CD4-positive, alpha-beta memory T cell (primary cell): ENCODE results near the gene FLYWCH1. TPM values are rescaled to one million over a fixed set of nuclear protein-coding genes. Genes with fewer than 3 reads are reported as not detected.

ENCODE experiments used
- CTCF ChIA-PET: fragments of 350-600 bp; sonication (Branson Sonifier 250); formaldehyde crosslinking; loops from one replicate; lab custom pipeline; 2021; ENCODE audit warnings: inconsistent platforms; ENCODE audit not compliant: partially characterized antibody; lab: Charles Lee
- POLR2A ChIA-PET: fragments of 350-600 bp; sonication (Branson Sonifier 250); formaldehyde crosslinking; loops from one replicate; lab custom pipeline; 2021; ENCODE audit not compliant: partially characterized antibody; lab: Charles Lee
- DNase-seq, 5 donors: peaks; one replicate each; pipeline versions ENCODE4 v3.0.0 to v3.0.0-alpha.2; 2020 to 2022; ENCODE audit warnings: mixed read lengths in 1 of 5
- H3K27ac ChIP-seq: one replicate; pipeline ENCODE4 v1.7.0; 2013; ENCODE audit warnings: low read depth, low read length
- H3K27me3 ChIP-seq: 2 replicates; pipeline ENCODE4 v1.7.0; 2013; ENCODE audit warnings: mild to moderate bottlenecking, low read length, moderate library complexity; ENCODE audit not compliant: insufficient read depth
- H3K36me3 ChIP-seq: 2 replicates; pipeline ENCODE4 v1.7.0; 2013; ENCODE audit warnings: mild to moderate bottlenecking, low read length, moderate library complexity; ENCODE audit not compliant: insufficient read depth
- H3K4me1 ChIP-seq: 2 replicates; pipeline ENCODE4 v1.7.0; 2013; ENCODE audit warnings: mild to moderate bottlenecking, low read length, moderate library complexity; ENCODE audit not compliant: insufficient read depth
- H3K4me3 ChIP-seq, 2 donors: one replicate each; pipeline ENCODE4 v1.7.0; 2013; ENCODE audit warnings: low read length in 2 of 2, mild to moderate bottlenecking in 1 of 2
- H3K9me3 ChIP-seq, 2 donors: one replicate each; pipeline ENCODE4 v1.7.0; 2013; ENCODE audit warnings: low read length in 2 of 2, control low read depth in 1 of 2; ENCODE audit not compliant: control insufficient read depth in 1 of 2
- H3K27ac Mint-ChIP-seq, 7 donors: one replicate each; pipeline ENCODE4 v1.8.0; 2020 to 2021; ENCODE audit warnings: mixed read lengths in 7 of 7, mild to moderate bottlenecking in 6 of 7, inconsistent platforms in 3 of 7, moderate library complexity in 3 of 7
- H3K27me3 Mint-ChIP-seq, 2 donors: one replicate each; pipeline ENCODE4 v1.8.0; 2020 to 2021; ENCODE audit warnings: mixed read lengths in 2 of 2
- H3K36me3 Mint-ChIP-seq, 2 donors: one replicate each; pipeline ENCODE4 v1.8.0; 2020 to 2021; ENCODE audit warnings: mixed read lengths in 2 of 2, inconsistent platforms in 1 of 2, mild to moderate bottlenecking in 1 of 2
- H3K4me1 Mint-ChIP-seq, 4 donors: one replicate each; pipeline ENCODE4 v1.8.0; 2020 to 2021; ENCODE audit warnings: mixed read lengths in 4 of 4, mild to moderate bottlenecking in 1 of 4
- H3K4me3 Mint-ChIP-seq, 8 donors: one replicate each; pipeline ENCODE4 v1.8.0; 2020 to 2021; ENCODE audit warnings: mixed read lengths in 8 of 8, mild to moderate bottlenecking in 7 of 8, moderate library complexity in 6 of 8, inconsistent platforms in 3 of 8
- H3K9me3 Mint-ChIP-seq, 8 donors: one replicate each; pipeline ENCODE4 v1.8.0; 2020 to 2021; ENCODE audit warnings: mixed read lengths in 8 of 8, mild to moderate bottlenecking in 5 of 8, inconsistent platforms in 3 of 8, moderate library complexity in 1 of 8
- intact Hi-C: fragments of 100-400 bp; cut with micrococcal nuclease; formaldehyde crosslinking; loops from one replicate; pipeline ENCODE4 v1.15.1; 2023
- polyA plus RNA-seq, 2 donors: library from polyadenylated mRNA; unstranded; fragments of 300-500 nt; fragmentation: Illumina TruSeq; gene quantifications; one replicate each; pipeline ENCODE4 v1.2.3, GENCODE V29; 2021
- total RNA-seq, 2 experiments: library from RNA; stranded (reverse); gene quantifications; one replicate each; pipeline ENCODE4 v1.2.3, GENCODE V29; 2021

FLYWCH1 gene
- total and polyA plus RNA-seq, 4 experiments from 2014 or later, result 7.1 to 123 (median 71.3) TPM

DNA sequence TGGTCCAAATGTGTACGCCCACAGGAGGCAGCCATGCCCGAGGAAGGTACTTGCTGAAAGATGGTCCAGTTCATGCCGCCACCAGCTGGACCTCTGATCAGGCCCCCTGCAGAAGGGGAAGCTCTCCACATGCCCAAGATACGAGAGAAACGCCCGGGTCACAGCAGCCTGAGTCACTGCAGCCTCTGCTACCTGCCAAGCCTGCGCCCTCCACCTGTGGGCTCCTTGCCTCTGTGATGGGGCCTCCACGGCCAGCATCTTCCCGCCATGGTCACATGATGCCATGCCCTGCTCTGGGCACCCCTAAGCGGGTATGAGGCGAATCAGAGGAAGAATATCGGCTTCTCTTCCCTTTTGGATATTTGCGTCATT lies 38.6 kb downstream of the FLYWCH1 start:
- Mint-ChIP-seq H3K36me3 (peaks cover 8 to 11% of the 10 kb centered on the region in 2 donors), H3K4me3 (no peak overlapping the region), H3K9me3 (peaks cover 0 to 2% (median 0%) of the 10 kb centered on the region in 8 donors), H3K27me3 (peaks cover 0 to 2% of the 10 kb centered on the region in 2 donors), H3K27ac (no peak overlapping the region), H3K4me1 (peaks cover 0 to 3% (median 0%) of the 10 kb centered on the region in 4 donors)
- Histone ChIP-seq H3K36me3 (no peaks in the 10 kb centered on the region), H3K4me1 (no peaks in the 10 kb centered on the region), H3K27ac (no peak overlapping the region), H3K9me3 (no peaks in the 10 kb centered on the region), H3K4me3 (no peak overlapping the region), H3K27me3 (no peaks in the 10 kb centered on the region)
- peak in 1 of 5 donors; percentile 3 for DNase-seq
- CTCF ChIA-PET, result interaction anchor here (0.8 kb wide), 1 partner anchor 32 kb away, joined by 3 read pairs; no protein-coding TSS in a partner anchor
- POLR2A ChIA-PET, result no interaction called here
- intact Hi-C loops, result no loop called here

DNA sequence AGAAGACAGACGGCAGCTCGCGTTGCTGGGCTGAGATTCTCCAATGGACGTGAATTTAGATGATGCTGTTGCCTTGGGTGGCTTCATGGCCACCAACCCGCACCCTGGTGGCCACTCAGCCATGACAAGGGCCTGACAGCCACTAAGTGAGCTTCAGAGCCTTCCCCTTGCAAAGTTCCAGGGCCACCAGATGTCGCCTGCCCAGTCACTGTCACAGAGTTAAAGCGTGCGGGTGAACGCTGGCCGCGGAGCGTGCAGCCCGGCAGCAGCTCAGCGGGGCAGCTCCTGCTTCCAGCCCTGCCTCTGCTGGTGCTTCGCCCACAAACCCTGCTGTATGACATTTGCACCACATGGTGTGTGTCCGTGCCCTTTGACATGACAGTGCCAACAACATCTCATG lies 39.0 kb downstream of the FLYWCH1 start:
- H3K27ac Mint-ChIP-seq, result no peak overlapping the region
- H3K27me3 Mint-ChIP-seq, result peaks cover 0 to 2% of the 10 kb centered on the region in 2 donors
- H3K4me1 Mint-ChIP-seq, result peaks cover 0 to 3% (median 0%) of the 10 kb centered on the region in 4 donors
- H3K27ac ChIP-seq, result no peak overlapping the region
- peaks cover 8 to 11% of the 10 kb centered on the region in 2 donors for H3K36me3 Mint-ChIP-seq
- peaks cover 0 to 2% (median 0%) of the 10 kb centered on the region in 8 donors for H3K9me3 Mint-ChIP-seq
- H3K4me1 ChIP-seq, result no peaks in the 10 kb centered on the region
- no peaks in the 10 kb centered on the region for H3K9me3 ChIP-seq
- no peaks in the 10 kb centered on the region for H3K27me3 ChIP-seq
- peak in 1 of 5 donors; percentile 7 for DNase-seq
- CTCF ChIA-PET, result interaction anchor here (0.8 kb wide), 1 partner anchor 32 kb away, joined by 3 read pairs; no protein-coding TSS in a partner anchor
- no peak overlapping the region for H3K4me3 Mint-ChIP-seq
- H3K36me3 ChIP-seq, result no peaks in the 10 kb centered on the region
- POLR2A ChIA-PET, result no interaction called here
- intact Hi-C loops, result no loop called here
- H3K4me3 ChIP-seq, result no peak overlapping the region

DNA sequence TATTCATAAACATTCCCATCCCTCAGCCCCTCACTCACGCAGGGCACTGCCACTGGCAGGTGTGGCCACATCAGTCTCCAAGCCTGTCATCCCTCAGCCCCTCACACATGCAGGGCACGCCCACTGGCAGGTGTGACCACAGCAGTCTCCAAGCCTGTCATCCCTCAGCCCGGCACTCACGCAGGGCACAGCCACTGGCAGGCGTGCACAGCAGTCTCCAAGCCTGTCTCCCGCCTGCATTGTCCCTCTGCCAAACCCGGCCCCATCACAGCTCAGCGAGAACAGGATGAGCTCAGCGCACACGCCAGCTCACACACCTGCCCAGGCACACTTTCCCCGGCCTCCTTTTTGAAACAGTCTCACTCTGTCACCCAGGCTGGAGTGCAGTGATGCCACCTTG lies 40.9 kb downstream of the FLYWCH1 start:
- H3K9me3 Mint-ChIP-seq, result peaks cover 0 to 2% (median 0%) of the 10 kb centered on the region in 8 donors
- Histone ChIP-seq H3K4me3 (no peak overlapping the region), H3K27me3 (no peaks in the 10 kb centered on the region), H3K9me3 (no peaks in the 10 kb centered on the region), H3K27ac (no peak overlapping the region), H3K36me3 (no peaks in the 10 kb centered on the region), H3K4me1 (no peaks in the 10 kb centered on the region)
- CTCF ChIA-PET, result interaction anchor here (1.6 kb wide), 1 partner anchor 10 kb away, joined by 6 read pairs; no protein-coding TSS in a partner anchor
- H3K4me1 Mint-ChIP-seq, result peaks cover 0 to 3% (median 0%) of the 10 kb centered on the region in 4 donors
- POLR2A ChIA-PET, result no interaction called here
- DNase-seq, result peak in 1 of 5 donors; percentile 27
- H3K36me3 Mint-ChIP-seq, result peaks cover 2 to 3% of the 10 kb centered on the region in 2 donors
- H3K4me3 Mint-ChIP-seq, result peak overlapping the region in 1 of 8 donors; percentile 8
- intact Hi-C loops, result no loop called here
- H3K27ac Mint-ChIP-seq, result no peak overlapping the region
- H3K27me3 Mint-ChIP-seq, result peaks cover 4 to 9% of the 10 kb centered on the region in 2 donors

DNA sequence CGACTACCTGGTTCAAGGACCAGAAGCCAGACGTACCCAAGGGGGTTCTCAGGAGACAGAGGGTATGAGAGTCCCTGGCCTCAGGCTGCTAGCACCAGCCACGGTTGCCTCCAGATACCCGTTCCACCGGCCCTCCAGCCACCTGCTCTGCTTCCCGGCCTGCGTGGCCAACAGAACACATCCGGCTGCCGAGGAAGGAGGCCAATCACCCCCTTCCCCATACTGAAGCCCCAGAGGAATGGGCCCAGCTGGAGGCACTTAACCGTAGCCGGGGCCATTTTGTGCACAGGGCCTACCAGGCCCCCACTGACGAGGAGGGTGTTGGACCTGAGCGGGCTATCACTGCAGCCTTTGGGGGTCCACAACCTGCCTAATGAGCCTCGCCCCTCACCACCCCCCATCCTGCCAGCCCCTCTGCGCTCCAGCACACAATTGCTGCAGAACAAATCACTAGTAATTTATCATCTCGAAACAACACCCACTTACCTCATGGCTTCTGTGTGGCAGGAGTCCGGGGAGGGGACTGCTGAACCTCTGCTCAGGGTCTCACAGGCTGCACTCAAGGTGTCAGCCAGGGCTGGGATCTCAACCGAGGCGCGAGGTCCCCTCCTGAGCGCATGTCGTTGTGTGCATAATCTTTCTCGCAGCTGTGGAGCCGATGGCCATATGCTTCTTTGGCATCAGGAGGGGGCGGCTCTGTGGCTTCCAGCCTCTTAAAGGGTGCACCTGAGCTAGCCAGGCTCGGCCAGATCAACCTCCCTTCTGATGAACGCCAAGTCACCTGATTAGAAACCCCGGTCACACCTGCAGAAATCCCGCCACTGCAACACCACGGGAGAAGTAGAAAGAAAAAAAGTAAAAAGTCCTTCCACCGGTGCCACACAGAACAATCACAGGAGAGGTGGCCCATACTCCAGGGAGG lies 42.2 kb downstream of the FLYWCH1 start:
- Histone ChIP-seq H3K27ac (no peak overlapping the region), H3K4me1 (no peaks in the 10 kb centered on the region), H3K36me3 (no peaks in the 10 kb centered on the region), H3K9me3 (no peaks in the 10 kb centered on the region), H3K4me3 (no peak overlapping the region), H3K27me3 (no peaks in the 10 kb centered on the region)
- Mint-ChIP-seq H3K27me3 (peaks cover 4 to 9% of the 10 kb centered on the region in 2 donors), H3K9me3 (peaks cover 0 to 2% (median 0%) of the 10 kb centered on the region in 8 donors), H3K4me1 (peaks cover 0 to 3% (median 0%) of the 10 kb centered on the region in 4 donors), H3K27ac (no peak overlapping the region), H3K36me3 (no peaks in the 10 kb centered on the region), H3K4me3 (no peak overlapping the region)
- ChIA-PET CTCF (interaction anchor here (1.6 kb wide), 1 partner anchor 9 kb away, joined by 6 read pairs; no protein-coding TSS in a partner anchor), POLR2A (no interaction called here)
- intact Hi-C loops, result no loop called here
- DNase-seq, result peak in 1 of 5 donors; percentile 29

DNA sequence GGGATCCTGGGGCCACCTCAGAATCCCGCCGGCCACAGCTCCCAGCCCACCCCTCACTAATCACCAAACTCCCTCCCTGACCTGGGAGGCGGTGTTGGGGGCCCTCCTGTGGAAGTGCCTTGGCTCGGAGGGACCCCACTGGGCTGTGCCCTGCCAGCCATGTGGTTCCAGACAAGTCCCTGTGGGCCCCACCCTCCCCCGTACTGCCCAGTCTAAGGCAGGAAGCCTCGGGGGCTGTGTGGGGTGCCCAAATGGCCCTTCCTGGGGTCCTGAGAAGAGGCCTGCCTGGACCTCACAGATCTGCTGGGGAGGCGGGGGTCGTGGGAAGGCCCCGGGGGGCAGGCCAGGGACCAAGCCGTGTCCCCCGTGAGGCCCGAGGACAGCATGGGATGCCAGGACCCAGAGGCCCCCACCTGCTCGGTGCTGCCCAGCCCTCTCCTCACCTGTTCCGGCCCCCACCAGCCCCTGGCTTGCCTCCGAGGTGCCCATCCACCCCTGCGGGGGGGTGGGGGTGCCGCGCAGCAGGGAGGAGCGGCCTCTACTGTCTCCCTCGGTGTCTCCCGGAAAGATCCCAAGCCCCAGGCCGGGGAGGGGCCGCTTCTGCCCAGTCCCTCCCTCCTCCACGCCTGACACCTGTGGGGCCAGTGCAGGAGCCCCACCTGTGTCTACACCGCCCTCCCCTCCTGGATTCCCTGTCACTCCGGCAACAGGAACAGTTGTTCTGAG lies 43.1 kb downstream of the FLYWCH1 start:
- no peaks in the 10 kb centered on the region for H3K9me3 ChIP-seq
- H3K36me3 Mint-ChIP-seq, result no peaks in the 10 kb centered on the region

DNA sequence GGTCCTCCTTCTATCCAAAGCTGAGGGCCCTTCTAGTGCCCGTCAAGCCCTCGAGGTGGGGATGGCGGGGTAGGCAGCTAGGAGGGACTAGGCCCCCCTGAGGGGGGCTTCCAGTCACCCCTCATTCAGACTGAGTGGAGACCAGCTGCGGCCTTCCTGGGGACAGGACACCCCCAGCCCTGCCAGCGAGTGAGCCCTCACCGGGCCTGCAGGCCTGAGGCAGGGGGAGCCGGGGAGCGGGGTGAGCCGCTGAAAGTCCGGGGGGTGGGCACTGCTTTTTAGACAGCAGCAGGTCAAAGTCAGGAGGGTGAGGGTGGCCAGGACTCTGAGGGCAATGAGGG lies 43.7 kb downstream of the FLYWCH1 start:
- peaks cover 6 to 15% of the 10 kb centered on the region in 2 donors for H3K27me3 Mint-ChIP-seq
- Histone ChIP-seq H3K4me1 (no peaks in the 10 kb centered on the region), H3K36me3 (no peaks in the 10 kb centered on the region), H3K27ac (no peak overlapping the region), H3K9me3 (no peaks in the 10 kb centered on the region), H3K27me3 (no peaks in the 10 kb centered on the region), H3K4me3 (no peak overlapping the region)
- CTCF ChIA-PET, result no interaction called here
- no peak overlapping the region for H3K27ac Mint-ChIP-seq
- peaks cover 0 to 2% (median 0%) of the 10 kb centered on the region in 4 donors for H3K4me1 Mint-ChIP-seq
- H3K9me3 Mint-ChIP-seq, result peaks cover 0 to 2% (median 0%) of the 10 kb centered on the region in 8 donors
- H3K4me3 Mint-ChIP-seq, result no peak overlapping the region
- POLR2A ChIA-PET, result no interaction called here
- H3K36me3 Mint-ChIP-seq, result no peaks in the 10 kb centered on the region
- DNase-seq, result peak in 1 of 5 donors; percentile 15
- intact Hi-C loops, result no loop called here

More for the DNA sequence above, 43.1 kb downstream of the FLYWCH1 start:
- H3K27me3 ChIP-seq, result no peaks in the 10 kb centered on the region
- Mint-ChIP-seq H3K27me3 (peaks cover 4 to 11% of the 10 kb centered on the region in 2 donors), H3K9me3 (peaks cover 0 to 2% (median 0%) of the 10 kb centered on the region in 8 donors), H3K27ac (no peak overlapping the region), H3K4me3 (no peak overlapping the region), H3K4me1 (peaks cover 0 to 2% (median 0%) of the 10 kb centered on the region in 4 donors)
- no peak overlapping the region for H3K27ac ChIP-seq
- CTCF ChIA-PET, result no interaction called here
- intact Hi-C loops, result no loop called here
- POLR2A ChIA-PET, result no interaction called here
- H3K36me3 ChIP-seq, result no peaks in the 10 kb centered on the region
- peak in 1 of 5 donors; percentile 5 for DNase-seq
- no peaks in the 10 kb centered on the region for H3K4me1 ChIP-seq
- no peak overlapping the region for H3K4me3 ChIP-seq
